BE2C (cell line): ENCODE measurements around the gene MYL2.

Experiments used
- DNase-seq: peaks from one replicate; pipeline ENCODE4 v3.0.0-alpha.2; 2020
- H3K27me3 ChIP-seq: fragments of 250-450 bp; sonication (Bioruptor Pico); 2 replicates; pipeline ENCODE4 v1.5.1; 2020; ENCODE audit warnings: mild to moderate bottlenecking
- H3K36me3 ChIP-seq: fragments of 250-450 bp; sonication (Bioruptor Pico); 2 replicates; pipeline ENCODE4 v1.5.1; 2020; ENCODE audit warnings: mild to moderate bottlenecking
- H3K4me1 ChIP-seq: fragments of 250-450 bp; sonication (Bioruptor Pico); 2 replicates; pipeline ENCODE4 v1.5.1; 2020
- H3K4me3 ChIP-seq: 2 replicates; pipeline ENCODE4 v1.5.1; 2011; ENCODE audit warnings: low read depth, low read length
- H3K9me3 ChIP-seq: fragments of 250-450 bp; sonication (Bioruptor Pico); 2 replicates; pipeline ENCODE4 v1.5.1; 2020
- TF ChIP-seq, protein P1 (sequence below): IDR thresholded peaks from 2 replicates; pipeline ENCODE4 v1.5.1; 2012; ENCODE audit warnings: mild to moderate bottlenecking, low read depth, low read length

MYL2 gene

DNA sequence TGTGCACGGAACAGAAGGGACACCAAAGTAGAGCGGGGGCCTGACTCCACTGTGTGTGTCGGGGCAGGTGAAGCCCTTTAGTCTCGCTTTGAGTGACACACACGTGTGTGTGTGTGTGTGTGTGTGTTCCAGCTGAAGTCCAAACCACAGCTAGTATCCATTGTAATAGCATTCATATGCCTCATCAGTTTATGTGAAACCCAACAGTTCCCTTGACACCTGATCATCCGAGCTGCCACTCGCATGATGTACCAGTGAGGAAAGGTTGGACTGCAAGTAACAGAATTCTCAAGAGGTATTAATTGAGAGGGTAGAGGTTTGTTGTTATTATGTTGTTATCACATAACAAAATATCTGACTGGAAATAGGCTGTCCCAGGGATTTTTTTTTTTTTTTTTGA is 57.2 kb downstream of the MYL2 start:
- H3K9me3 ChIP-seq = no peaks in the 10 kb centered on the region
- no peak for DNase-seq

DNA sequence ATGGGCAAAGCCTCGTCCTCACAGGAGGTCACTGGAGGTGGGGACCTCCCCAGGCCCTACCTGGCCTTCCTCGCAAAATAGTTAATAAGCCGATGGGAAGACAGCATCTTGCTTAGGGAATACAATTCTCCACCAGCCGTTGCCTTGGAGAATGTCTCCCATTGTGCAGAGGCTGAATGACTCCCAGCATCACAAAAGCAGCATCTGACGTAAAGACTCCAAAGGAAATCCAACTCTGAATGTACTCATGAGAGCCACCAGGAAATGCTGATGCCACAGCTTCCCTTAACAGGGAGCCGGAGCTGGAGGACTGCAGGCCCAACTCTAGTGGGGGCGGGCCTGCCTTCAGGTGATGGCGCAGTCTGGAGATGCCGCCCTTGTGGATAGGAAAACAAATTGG is 58.0 kb downstream of the MYL2 start:
- no peaks in the 10 kb centered on the region for H3K36me3 ChIP-seq
- no peaks in the 10 kb centered on the region for H3K27me3 ChIP-seq
- DNase-seq = no peak
- no peak overlapping the region for H3K4me3 ChIP-seq
- TF ChIP-seq, protein P1, sequence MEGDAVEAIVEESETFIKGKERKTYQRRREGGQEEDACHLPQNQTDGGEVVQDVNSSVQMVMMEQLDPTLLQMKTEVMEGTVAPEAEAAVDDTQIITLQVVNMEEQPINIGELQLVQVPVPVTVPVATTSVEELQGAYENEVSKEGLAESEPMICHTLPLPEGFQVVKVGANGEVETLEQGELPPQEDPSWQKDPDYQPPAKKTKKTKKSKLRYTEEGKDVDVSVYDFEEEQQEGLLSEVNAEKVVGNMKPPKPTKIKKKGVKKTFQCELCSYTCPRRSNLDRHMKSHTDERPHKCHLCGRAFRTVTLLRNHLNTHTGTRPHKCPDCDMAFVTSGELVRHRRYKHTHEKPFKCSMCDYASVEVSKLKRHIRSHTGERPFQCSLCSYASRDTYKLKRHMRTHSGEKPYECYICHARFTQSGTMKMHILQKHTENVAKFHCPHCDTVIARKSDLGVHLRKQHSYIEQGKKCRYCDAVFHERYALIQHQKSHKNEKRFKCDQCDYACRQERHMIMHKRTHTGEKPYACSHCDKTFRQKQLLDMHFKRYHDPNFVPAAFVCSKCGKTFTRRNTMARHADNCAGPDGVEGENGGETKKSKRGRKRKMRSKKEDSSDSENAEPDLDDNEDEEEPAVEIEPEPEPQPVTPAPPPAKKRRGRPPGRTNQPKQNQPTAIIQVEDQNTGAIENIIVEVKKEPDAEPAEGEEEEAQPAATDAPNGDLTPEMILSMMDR = no peak
- H3K4me1 ChIP-seq = no peaks in the 10 kb centered on the region
- H3K9me3 ChIP-seq = no peaks in the 10 kb centered on the region

More for the DNA sequence above, 57.2 kb downstream of the MYL2 start:
- Histone ChIP-seq H3K4me3 (no peak overlapping the region), H3K36me3 (no peaks in the 10 kb centered on the region), H3K27me3 (no peaks in the 10 kb centered on the region), H3K4me1 (no peaks in the 10 kb centered on the region)
- TF ChIP-seq, protein P1 = no peak

DNA sequence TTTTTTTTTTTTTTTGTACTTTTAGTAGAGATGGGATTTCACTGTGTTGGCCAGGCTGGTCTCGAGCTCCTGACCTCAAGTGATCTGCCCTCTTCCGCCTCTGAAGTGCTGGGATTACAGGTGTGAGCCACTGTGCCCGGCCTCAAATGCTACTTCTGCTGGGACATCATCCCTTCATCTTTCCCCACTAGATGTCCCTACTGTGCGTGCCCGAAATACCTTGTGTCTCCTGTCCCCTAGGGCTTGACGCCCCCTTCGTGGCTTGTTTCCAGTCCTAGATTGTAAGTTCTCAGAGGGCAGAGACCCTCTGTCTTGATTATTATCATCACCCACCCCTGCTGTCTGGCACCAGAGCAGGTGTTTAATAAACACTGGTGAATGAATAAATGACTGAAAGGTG is 58.6 kb downstream of the MYL2 start:
- TF ChIP-seq, protein P1 = no peak
- no peak overlapping the region for H3K4me3 ChIP-seq
- no peak for DNase-seq

More for the DNA sequence above, 58.6 kb downstream of the MYL2 start:
- Histone ChIP-seq H3K36me3 (no peaks in the 10 kb centered on the region), H3K9me3 (no peaks in the 10 kb centered on the region), H3K27me3 (no peaks in the 10 kb centered on the region), H3K4me1 (no peaks in the 10 kb centered on the region)
